ENCODE results near the gene RPL11. TPM values are rescaled to one million over a fixed set of nuclear protein-coding genes. Genes with fewer than 3 reads are reported as not detected.

RPL11 gene
- 679 and 690 TPM in 2 replicates for total RNA-seq

GRCh38 chr1:23691499-23692307 is at the start of gene RPL11:
Gene RPL11, plus strand, starts transcription at chr1:23691806. Its CDS starts 18 bp downstream, at chr1:23691824.

GRCh38 chr1:23743287-23744152 is 51.9 kb downstream of the RPL11 start, which contains the start of gene ELOA:
Gene ELOA, plus strand, starts transcription at chr1:23743471. Its CDS starts 33 bp downstream, at chr1:23743504.

Other genes starting within 250 kb of the RPL11 start
- 29.4 and 39.1 TPM in 2 replicates for gene ASAP3, start 207.6 kb upstream of the RPL11 start, total RNA-seq
- 0.13 and 0.39 TPM in 2 replicates for gene E2F2, start 160.6 kb upstream of the RPL11 start, total RNA-seq
- 104 and 205 TPM in 2 replicates for gene ID3, start 132.3 kb upstream of the RPL11 start, total RNA-seq
- 23.5 and 25.3 TPM in 2 replicates for gene ELOA, start 51.7 kb downstream of the RPL11 start, total RNA-seq
- gene PITHD1, start 86.6 kb downstream of the RPL11 start, total RNA-seq, result 31.8 and 32.7 TPM in 2 replicates
- 33.0 and 38.6 TPM in 2 replicates for gene LYPLA2, start 99.3 kb downstream of the RPL11 start, total RNA-seq
- gene GALE, start 108.9 kb downstream of the RPL11 start, total RNA-seq, result 12.6 and 35.3 TPM in 2 replicates
- gene HMGCL, start 133.6 kb downstream of the RPL11 start, total RNA-seq, result 53.0 and 58.0 TPM in 2 replicates
- gene FUCA1, start 176.5 kb downstream of the RPL11 start, total RNA-seq, result 15.0 and 30.2 TPM in 2 replicates
- not detected in 2 replicates for gene CNR2, start 221.6 kb downstream of the RPL11 start, total RNA-seq